Activated CD4-positive, alpha-beta T cell treated with anti-CD3 and anti-CD28 coated beads for 4 hours (primary cell): ENCODE measurements around the gene COG7.
"Not testable (repeated sequence)": the region's sequence is repeated elsewhere in the genome, so short reads cannot be mapped to it uniquely, and the experiment has no call there.

Source experiments
- DNase-seq, 2 donors: peaks; one replicate each; pipeline ENCODE4 v3.0.0-alpha.2; 2020

The COG7 gene

GRCh38 chr16:23466162-23466885 lies 13.3 kb upstream of the COG7 start:
- DNase-seq: no peak

GRCh38 chr16:23465179-23465578 lies 12.2 kb upstream of the COG7 start:
- no peak for DNase-seq

DNA sequence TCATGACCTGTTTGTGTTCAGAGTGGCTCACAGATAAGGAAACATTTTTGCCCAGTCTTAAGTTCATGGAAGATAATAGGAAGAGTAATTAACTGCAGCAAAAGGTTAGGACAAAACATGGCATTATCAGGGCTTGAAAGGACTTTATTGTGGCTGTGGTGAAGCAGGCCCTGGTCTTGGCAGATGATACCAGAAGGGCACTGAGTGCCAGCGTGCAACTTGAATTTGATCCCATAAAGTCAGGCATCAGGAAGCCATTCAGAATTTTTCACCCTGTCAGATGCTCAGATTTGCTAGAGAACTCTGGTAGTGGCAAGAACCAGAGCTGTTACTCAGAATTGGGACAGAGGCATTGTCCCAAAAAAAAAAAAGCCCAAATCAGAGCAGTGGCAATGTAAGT lies 11.2 kb upstream of the COG7 start:
- no peak for DNase-seq

- DNase-seq: not testable (repeated sequence)
Observed at GRCh38 chr16:23462994-23463393, 10.0 kb upstream of the COG7 start.

DNA sequence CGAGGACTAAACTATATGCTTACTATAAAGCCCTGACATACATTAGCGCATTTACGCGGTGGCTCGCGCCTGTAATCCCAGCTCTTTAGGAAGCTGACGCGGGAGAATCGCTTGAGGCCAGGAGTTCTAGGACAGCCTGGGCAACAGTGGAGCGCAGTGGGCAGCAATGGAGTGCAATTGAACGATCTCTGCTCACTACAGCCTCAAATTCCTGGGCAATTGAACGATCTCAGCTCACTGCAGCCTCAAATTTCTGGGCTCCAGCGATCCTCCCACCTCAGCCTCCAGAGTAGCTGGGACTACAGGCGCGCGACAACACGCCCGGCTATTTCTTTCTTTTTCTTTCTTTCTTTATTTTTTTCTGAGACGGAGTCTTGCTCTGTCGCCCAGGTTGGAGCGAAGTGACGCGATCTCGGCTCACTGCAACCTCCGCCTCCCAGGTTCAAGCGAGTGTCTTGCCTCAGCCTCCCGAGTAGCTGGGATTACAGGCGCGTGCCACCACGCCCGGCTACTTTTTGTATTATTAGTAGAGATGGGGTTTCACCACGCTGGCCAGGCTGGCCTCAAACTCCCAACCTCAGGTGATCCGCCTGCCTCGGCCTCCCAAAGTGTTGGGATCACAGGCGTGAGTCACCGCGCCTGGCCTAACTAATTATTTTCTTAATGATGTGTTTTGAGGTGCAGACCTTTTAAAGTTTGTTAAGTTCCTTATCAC lies 506 bp upstream of the COG7 start:
- no peak for DNase-seq

GRCh38 chr16:23452221-23452571 lies 793 bp downstream of the COG7 start:
- no peak for DNase-seq

DNA sequence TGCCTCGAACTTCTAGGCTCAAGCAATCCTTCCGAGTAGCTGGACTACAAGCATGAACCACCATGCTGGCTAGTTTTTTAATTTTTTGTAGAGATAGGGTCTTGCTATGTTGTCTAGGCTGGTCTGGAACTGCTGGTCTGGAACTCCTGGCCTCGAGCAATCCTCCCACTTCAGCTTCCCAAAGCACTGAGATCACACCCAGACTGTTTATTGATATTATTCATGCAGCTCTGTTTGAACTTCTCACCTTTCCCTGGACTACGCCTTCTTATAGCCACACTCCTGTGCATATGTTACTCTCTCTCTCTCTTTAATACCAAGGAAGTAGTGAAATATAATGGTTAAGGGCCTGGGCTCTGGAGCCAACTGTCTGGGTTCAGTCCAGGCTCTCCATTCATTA lies 4.6 kb downstream of the COG7 start:
- no peak for DNase-seq

DNA sequence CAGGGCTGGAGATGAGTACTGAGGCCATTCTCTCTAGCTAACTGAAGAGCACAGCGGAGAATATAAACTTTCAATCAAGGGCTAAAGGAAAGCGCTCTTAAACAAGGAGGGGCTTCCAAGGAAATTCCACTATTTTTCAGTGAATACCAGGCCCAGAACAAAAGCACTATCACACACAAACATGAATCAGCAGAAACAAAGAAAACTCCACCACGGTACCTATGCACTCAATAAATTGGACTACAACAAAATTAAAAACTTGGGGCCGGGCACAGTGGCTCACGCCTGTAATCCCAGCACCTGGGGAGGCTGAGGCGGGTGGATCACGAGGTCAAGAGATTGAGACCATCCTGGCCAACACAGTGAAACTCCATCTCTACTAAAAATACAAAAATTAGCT lies 15.4 kb downstream of the COG7 start:
- not testable (repeated sequence) for DNase-seq

DNA sequence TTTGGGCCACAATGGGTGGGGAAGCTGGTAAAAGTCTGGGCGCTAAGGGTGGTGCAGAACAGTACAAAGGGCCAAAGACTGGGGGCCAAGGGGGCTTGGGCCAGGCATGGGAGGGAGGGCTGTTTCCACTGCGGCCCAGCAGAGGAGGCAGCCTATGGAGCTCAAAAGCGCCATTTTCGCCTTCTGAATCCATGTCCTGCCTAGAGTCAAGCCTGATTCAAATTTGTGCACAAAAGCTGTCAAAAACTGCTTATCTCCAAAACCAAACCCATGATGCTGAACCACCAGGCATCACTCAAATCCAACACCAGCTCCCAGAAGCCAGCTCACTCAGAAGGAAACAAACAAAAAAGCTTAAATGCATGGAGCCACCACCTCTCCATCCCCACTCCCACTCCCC lies 16.0 kb downstream of the COG7 start:
- no peak for DNase-seq

DNA sequence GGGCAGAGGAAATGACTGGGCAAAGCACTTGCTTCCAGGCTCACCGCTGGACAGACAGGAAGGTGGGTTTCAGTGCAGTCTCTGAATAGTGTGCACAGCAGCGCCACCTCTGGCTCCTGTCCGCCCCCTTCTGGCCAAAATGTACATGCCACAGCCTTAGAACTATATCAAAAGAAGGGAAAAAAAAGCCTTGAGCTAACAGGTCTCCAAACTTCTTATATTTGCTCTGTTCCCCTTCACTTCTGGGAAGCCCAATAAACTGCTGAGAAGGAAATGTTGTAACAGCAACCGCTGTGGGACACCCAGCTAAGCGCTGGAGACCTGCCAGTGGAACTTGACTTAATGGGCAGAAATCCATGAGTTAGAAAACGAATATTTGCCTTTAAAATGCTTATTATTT lies 17.5 kb downstream of the COG7 start:
- DNase-seq: peak; percentile 44 to 61

DNA sequence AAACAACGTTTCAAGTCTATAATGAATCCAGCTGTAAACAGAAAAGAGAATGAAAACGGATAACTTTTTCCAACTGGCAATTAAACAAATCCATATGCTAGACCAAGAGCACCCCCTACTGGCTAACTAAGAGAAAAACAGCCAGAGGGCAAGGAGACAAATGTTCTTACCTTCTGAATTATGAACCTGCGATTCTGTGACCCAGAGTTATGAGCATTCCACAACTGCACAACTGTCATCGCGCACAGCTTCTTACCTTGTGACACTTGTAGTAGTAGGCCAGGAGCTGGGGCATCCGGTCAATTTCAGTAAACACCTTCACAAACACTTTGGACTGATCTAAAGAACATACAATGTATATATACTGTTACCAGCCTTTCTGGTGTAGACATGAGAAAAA lies 18.6 kb downstream of the COG7 start:
- DNase-seq: peak; percentile 2 to 20

- no peak for DNase-seq
Observed at GRCh38 chr16:23433261-23433920, 19.6 kb downstream of the COG7 start.

DNA sequence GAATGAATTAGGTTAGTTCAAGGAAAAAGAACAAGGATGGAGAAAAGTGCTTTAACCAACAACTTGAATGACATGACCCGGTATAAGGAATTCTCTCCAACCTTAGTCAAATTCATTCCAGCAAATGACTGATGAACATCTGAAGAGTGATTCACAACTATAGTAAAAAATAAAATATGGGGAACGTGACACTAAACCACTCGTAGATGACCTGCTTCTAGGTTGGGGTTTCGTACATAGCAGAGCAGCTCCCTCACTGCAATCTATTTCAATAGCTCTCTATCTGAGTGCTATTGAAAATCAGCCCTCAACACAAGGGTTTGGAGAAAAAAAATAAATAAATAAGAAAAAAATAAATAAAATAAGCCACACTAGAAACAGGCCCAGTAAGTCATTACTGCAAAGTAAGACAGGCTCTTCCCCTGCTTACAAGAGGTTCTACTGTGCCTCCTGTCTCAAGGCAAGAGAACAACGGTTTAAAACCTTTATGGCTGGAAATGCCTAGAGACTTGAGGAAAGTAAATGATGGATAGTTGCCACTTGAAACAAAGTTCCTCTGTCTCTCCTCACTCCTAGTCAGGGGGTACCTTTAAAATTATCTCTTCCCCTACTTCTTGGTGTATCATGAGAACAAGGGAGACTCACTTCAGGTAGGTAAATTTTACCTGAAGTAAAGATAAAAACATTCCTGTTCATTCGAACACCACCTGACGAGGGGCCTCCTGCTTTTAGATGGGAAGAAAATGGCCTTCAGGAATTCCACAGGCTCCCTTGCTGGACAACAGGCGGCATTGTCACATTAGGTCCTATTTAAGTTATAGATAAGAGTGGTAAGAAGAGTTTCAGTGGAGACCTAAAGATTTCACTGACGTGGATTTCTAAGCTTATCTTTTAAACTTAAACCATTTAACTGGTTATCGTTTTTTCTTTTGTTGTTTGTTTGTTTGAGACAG lies 20.5 kb downstream of the COG7 start:
- DNase-seq: no peak

GRCh38 chr16:23428351-23428750 lies 24.6 kb downstream of the COG7 start:
- no peak for DNase-seq

GRCh38 chr16:23424292-23424958 lies 28.6 kb downstream of the COG7 start:
- DNase-seq: no peak

- no peak for DNase-seq
Observed at GRCh38 chr16:23423496-23424049, 29.4 kb downstream of the COG7 start.

- no peak for DNase-seq
Observed at GRCh38 chr16:23420011-23420410, 33.0 kb downstream of the COG7 start.

DNA sequence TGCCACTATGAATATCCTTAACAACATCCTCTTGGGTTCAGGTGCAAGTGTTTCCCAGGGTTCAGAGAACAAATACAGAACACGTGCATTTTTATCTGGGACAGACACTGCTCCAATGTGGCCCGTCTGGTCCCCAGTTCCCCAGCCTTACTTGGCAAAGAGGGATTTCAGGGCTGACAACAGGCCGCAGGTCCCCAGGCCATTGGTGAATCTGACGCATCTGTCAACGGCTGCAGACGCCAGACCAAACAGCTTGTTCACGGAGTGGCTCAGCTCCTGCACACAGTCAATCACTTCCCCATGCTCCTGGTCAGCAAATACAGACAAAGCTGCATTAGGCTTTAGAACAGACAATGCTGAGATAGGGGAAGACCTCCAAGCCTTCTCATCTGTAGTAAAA lies 36.2 kb downstream of the COG7 start:
- DNase-seq: no peak

DNA sequence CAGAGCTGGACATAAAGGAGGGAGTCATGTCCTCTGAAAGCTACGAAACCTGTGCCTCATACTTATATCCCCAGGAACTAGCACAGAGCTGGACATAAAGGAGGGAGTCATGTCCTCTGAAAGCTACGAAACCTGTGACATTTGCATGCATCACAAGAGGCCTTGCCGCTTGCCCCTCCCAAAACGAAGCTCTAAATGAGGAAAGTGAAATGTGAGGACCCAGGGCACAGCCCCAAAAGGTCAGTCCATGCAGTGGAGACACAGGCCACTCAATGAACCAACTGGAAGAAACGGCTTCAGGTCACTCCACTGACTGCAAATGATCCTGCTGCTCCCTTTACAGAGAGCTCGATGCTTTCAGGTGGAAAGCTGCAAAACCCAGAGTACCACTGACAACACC lies 38.3 kb downstream of the COG7 start:
- no peak for DNase-seq

- DNase-seq: no peak
Observed at GRCh38 chr16:23410176-23410575, 42.8 kb downstream of the COG7 start.

- DNase-seq: no peak
Observed at GRCh38 chr16:23409522-23409921, 43.5 kb downstream of the COG7 start.

DNA sequence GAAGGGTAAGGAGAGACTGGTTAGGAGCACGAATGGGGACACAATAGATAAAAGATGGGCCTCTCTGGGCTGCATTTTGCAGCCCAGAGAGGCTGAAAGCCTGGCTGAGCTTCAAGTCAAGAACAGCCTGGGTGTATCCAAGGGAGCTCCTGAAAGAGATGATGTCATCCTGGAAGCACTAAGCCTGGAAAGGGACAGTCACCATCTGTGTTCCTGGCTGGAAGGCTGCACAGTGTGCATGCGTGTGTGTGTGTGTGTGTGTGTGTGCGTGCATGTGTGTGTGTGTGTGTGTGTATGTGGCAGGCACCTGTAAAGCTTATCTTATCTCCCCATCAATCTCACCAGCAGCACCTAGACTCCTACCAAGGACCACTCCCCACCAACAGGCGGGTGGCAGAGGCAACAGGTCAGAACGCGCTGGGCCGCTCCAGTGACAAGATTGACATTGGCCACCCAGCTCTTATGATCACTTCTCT lies 44.1 kb downstream of the COG7 start:
- DNase-seq: no peak
